AG09319 (cell line): Measurements from ENCODE around the gene EEF1G.
A peak's percentile ranks its signal among the peaks of the same experiment; 100 is the strongest.

Experiments used
- DNase-seq: peaks from one replicate; pipeline ENCODE4 v3.0.0-alpha.2; 2010; ENCODE audit warnings: low read depth; ENCODE audit errors: extremely low read depth
- CTCF ChIP-seq: IDR thresholded peaks from 2 replicates; pipeline ENCODE4 v1.5.1; 2011; ENCODE audit warnings: low read depth, mild to moderate bottlenecking, inconsistent platforms, low read length, moderate library complexity

Gene EEF1G

DNA sequence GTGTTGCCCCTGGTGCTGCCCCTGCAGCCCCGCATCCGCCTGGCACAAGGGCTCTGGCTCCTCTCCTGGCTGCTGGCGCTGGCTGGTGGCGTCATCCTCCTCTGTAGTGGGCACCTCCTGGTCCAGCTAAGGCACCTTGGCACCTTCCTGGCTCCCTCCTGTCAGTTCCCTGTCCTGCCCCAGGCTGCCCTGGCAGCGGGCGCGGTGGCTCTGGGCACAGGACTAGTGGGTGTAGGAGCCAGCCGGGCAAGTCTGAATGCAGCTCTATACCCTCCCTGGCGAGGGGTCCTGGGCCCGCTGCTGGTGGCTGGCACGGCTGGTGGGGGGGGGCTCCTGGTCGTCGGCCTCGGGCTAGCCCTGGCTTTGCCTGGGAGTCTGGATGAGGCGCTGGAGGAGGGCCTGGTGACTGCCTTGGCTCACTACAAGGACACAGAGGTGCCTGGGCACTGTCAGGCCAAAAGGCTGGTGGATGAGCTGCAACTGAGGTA lies 39.6 kb upstream of the EEF1G start:
- TF ChIP-seq CTCF = no peak

DNA sequence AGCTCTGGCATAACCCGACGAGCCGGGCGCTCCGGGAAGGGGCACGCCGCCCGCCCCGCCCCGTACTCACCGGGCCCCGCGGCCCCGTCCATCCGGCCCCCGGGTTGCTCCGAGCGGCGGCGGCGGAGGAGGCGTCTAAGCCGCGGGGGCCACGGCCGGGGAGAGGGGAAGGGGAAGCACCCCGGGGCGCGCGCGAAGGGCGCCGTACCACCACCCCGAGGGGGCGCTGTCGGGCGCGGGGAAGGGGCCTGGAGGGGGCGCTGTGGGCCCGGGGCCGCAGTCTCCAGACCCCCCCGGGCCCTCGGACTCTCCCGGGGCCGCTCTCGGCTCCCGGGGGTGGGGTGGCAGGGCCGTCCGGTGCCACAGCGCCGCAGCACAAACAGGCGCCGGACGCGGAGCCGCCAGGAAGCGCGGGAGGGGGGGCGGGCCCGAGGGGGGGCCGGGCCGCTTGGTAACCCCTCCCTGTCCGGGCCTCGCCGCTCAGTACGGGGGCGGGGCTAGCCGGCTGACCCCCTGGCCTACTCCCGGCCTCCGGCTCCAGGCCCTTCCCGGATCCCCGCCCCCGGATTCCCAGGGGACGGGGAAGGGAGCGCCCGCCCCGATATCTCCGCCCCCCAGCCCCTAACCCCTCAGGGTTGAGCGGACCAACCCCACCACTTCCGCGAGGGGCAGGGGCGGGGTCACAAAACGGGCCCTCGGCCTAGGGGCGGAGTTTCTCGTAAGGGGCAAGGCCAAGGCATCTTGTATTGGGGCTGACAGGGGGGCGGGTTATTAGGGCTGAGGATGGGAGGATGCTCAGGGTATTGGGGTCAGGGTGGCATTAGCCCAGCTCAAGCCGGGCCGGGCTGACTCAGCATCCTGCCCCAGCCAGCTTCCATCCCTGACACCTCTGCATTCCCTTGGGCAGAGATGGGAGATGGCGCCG lies 38.9 kb upstream of the EEF1G start, which contains the start of the genes EML3 and ROM1:
TSS of gene EML3 (minus strand) at position 410 of the 925 bp plus-strand sequence. CDS start at position 92, 318 bp downstream.
TSS of gene ROM1 (plus strand) at position 892 of the 925 bp plus-strand sequence. CDS start at position 917, 25 bp downstream.
- peak; percentile 83 for DNase-seq
- TF ChIP-seq CTCF = peak; percentile 58

More for the DNA sequence above, 39.6 kb upstream of the EEF1G start:
- DNase-seq = no peak

GRCh38 chr11:62611705-62612365 lies 38.1 kb upstream of the EEF1G start:
- DNase-seq = no peak
- TF ChIP-seq CTCF = no peak

- DNase-seq = no peak
- TF ChIP-seq CTCF = no peak
Measured at GRCh38 chr11:62610814-62611704, 37.4 kb upstream of the EEF1G start.

- DNase-seq = no peak
- no peak for TF ChIP-seq CTCF
Measured at GRCh38 chr11:62610403-62610802, 36.7 kb upstream of the EEF1G start.

- DNase-seq = no peak
- no peak for TF ChIP-seq CTCF
Measured at GRCh38 chr11:62608776-62609175, 35.1 kb upstream of the EEF1G start.
